Measurements from ENCODE around the gene MYO1D.

MYO1D gene

DNA sequence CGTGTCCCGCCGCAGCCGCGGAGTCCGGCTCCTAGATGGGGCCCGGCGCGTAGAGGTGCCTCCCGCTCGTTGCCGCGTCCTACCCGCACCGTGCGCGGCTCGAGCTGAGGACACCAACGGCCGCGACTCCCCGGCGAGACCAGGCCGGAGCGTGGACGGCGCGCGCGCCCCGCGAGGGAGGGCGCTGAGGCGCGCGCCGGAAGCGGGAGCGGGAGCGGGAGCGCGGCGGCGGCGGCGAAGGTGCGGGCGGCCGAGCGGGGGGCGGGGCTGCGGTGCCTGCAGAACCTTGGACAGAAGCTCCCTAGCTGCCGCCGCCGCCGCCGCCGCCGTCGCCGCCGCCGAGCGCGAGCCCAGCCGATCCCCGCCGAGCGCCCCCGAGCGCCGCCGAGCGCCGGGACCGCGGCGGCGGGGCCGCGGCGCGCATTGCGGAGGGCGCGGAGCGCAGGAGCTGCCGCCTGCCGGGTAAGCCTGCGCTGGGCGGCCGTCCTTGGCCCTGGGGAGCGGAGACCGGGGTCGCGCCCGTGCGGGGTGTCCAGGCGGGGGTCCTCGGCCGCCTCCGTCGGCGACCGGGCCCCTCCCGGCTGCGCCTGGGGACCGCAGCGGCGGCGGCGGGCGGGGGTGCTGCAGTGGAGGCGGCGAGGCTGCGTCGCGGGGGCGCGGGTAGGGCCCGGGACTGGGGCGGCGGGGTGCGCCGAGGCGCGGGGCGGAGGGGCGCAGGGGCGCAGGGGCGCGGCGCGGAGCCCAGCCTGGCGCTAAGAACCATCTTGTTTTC is 390.0 kb downstream of the MYO1D start, which contains the start of gene CDK5R1:
Gene CDK5R1, plus strand, starts transcription at position 293 of the 772 bp plus-strand sequence. CDS start 628 bp downstream, outside the sequence.
- DNase-seq (ENCODE audit: low spot score) = no peak

DNA sequence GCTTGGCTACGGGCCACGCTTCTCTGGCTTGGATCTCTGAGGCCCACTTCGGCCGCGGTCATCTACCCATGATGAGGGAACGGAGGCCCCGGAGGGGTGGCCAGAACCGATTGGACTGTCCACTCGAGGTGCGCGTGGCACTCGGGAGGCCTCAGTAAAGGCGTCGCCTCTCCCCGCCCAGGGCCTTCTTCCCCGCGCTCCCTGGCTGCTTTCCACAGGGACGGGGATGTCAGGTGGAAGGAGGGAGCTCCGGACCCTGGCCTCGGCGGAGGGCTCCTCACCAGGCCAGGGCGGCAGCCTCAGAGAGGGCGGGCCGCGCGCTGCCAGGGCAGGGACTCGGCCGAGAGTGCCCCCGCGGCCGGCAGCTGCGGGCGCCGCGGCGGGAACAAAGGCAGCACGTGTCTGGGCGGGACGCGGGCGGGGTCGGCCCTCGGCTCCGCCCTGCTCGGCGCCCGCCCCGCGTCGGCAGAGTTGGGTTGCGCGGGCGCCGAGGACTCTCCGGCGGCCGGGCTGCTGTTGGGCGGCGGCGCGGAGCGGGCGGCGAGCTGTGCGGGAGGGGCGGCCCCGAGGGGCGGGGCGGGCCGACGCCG is 390.7 kb downstream of the MYO1D start:
- DNase-seq (ENCODE audit: low spot score) = peak; percentile 83

DNA sequence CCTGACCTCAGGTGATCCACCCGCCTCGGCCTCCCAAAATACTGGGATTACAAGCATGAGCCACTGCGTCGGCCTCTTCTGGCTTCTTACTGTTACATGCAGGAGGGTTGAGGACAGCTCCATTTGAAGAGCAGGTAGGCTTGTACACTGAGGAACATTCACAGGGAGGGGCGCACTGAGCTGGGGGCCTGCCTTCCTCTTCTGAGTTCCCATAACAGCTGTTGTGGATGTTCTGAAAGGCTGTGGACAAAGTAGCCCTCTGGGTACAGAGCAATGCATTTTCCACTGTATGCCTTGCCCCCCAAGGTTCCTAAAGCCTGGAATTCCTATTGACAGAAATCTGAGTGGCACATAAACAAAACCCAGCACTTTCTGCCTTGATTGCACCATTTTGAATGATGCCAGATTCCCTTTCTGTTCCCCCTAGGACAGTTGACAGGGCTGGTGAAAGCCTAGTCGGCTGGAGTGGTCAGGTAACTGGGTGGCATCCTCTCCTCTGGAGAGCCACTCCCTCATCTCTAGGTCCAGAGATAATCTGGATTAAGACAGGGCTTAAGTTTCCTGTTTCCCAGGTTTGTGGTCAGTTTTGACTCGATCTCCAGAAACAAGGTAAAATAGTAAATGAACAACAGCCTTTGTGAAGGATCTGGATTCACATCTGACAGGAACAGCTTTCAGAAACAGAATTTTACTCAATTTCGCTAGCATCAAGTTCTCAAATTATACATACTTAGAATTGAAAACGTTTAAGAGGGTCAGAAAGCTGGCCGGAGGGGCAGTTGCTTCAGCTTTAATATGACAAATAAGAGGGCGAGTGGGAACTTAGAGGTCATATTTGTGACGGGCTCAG is 391.4 kb downstream of the MYO1D start:
- DNase-seq (ENCODE audit: low spot score) = no peak

DNA sequence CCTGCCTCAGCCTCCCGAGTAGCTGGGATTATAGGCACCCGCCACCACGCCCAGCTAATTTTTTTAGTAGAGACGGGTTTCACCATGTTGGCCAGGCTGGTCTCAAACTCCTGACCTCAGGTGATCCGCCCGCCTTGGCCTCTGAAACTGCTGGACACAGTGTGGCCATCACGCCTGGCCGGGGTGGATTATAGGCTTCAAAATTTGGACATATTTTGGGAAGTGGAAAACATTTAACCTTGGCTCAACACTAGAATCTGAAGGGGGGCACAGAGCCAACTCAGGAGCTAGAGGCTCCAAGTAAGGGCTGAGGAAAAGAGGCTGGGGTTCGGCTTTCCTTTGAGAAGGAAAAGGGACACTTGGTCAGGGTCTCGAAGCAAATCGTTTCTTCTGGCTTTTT is 392.3 kb downstream of the MYO1D start:
- no peak for DNase-seq (ENCODE audit: low spot score)

DNA sequence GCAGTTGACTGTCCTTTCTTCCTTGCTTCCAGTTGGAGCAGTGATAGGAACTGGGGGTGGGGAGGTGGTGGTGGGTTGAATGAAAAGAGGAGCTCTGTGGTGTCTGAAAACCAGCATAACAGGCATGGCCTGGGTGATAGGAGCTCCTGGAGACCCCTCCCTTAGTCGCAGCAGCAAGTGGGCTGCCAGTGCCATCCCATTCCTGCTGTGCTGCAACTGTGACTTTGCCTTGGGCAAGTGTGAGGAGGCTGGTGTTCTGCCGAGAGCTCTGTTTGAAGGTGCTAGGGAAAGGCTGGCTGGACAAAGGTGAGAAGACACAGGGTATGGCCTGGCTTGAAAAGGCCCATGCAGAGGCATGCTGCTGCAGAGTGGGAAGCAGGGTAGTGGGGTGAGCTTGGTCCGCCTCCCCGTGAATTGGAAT is 392.9 kb downstream of the MYO1D start:
- no peak for DNase-seq (ENCODE audit: low spot score)

DNA sequence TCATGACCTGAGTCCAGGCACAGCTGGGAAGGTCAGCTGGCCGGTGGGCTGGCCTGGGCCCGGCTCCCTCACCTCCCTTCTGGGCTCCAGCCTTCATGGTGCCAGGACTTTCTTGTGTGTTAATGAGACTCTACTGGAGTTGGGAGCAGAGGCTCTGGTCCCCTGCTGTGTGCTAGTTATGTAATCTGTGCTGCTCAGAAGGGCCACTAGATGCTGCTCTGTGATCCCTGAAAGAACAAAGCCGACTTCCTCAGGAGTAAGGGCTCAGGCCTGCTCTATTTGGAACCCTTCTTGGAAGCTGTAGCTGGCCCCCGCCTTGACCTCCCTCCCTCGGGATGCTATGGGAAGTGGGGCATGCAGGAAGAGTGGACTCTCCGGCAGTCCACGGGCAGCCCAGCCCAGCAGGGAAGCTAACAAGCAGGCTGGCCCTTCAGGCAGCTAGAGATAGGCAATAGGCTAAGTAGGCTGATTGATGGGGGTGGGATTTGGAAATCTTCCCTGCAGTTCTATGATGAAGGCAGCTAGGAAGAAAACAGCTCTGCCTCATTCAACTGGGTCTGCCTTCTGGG is 393.4 kb downstream of the MYO1D start:
- peak; percentile 96 for DNase-seq (ENCODE audit: low spot score)

DNA sequence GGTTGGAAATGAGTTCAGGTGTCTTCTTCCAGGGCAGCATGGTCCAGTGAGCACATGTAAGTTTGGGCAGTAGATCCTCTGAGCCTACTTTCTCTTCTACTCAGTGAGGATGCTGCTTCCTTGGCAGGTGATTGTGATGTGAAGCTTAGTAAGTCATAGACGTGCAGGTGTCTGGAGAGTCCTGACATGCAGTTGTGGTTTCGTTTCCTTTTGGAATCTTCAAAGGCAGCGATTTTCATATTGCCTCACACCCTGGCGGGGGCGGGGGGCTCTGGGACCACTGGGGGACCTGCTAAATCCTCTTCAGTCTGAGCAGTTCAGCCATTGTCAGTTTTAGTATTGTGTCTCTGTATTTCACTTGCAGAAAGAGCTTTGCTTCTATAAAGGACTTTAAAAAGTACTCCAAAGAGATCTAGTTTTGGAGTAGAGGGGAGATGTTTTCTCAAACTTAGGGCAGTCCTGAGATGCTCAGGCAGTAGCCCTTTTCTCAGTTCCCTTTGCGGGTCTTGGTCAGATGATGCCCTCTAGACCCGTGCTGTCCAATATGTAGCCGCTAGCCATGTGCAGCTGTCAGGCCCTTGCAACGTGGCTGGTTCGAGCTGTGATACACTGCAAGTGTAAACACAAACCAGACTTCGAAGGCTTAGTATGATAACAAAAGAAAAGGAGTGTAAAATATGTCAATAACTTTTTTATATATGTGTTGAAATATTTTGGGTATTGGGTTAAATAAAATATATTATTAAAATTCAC is 394.2 kb downstream of the MYO1D start:
- DNase-seq (ENCODE audit: low spot score) = no peak

DNA sequence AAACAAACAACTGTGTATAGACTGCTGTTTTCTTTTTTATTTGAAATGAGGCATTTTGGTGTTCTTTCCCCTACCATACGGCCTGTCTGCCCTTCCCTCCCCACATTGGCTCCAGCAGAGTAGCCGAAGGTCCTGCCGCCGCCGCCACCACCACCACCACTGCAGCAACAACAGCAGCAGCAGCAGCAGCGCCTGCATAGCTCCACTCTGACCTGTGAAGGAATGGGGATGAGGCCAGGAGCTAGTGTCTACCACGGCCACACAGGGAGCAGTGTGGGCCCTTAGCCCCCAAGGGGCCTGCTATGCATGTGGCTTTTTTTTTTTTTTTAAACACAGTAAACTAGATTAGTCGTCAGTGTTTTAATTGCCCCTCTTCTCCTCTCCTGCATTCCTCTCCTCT is 395.7 kb downstream of the MYO1D start:
- no peak for DNase-seq (ENCODE audit: low spot score)

DNA sequence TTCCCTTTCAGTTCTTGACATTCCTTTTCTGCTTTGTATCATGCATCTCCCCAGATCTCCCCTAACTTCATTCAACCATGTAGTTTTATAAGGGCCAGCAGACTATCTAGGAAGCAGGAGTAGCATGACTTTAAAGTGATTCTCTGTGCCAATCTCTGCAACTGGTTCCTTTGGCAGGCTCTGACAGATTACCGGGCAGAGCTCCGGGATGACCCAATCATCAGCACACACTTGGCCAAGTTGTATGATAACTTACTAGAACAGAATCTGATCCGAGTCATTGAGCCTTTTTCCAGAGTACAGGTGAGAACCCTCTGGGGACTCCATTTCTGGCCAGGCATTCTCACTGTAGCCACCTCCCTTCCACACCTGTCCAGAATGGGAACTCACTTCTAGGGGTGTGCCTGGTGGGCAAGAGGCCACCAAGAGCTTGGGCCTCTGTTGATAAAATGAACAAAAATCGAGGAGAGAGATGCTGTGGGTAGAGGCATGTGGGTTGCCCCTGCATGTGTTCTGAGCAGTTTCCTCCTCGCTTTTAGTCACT is 397.8 kb downstream of the MYO1D start:
- DNase-seq (ENCODE audit: low spot score) = no peak

DNA sequence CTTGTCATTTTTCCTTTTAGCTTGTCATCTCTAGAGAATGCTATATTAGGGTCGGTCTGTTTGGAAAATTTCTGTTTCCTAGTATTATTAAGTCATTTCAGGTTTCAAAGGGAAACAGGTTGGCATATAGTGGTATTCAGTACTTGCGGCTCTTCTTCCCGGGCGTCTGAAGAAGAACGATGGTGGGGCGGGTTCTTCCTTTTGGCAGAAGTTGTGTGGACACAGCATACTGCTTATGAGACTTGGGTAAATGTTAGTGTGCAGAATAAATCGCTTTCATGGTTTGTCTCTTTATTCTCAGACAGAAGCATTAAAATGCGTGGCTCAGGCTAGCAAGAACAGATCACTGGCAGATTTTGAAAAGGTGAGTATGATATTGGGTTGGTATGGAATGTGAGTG is 399.7 kb downstream of the MYO1D start:
- no peak for DNase-seq (ENCODE audit: low spot score)

DNA sequence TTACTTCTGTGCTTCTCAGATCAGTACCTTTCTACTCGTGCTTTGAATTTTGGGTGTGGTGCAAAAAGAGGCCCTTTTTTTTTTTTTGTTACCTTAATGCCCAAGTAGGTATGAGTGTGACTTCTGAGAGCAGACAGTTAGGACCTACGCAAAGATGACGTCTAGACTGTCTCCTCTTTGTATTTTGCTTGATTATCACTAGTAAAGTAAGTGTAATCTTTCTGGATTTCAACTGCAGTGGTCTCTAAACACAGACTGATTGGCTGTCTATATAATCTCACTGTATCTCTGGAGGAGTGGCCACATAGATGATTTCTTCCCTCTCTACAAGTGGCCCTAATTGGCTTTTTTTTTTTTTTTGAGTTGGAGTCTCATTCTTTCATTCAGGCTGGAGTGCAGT is 401.7 kb downstream of the MYO1D start:
- DNase-seq (ENCODE audit: low spot score) = no peak

DNA sequence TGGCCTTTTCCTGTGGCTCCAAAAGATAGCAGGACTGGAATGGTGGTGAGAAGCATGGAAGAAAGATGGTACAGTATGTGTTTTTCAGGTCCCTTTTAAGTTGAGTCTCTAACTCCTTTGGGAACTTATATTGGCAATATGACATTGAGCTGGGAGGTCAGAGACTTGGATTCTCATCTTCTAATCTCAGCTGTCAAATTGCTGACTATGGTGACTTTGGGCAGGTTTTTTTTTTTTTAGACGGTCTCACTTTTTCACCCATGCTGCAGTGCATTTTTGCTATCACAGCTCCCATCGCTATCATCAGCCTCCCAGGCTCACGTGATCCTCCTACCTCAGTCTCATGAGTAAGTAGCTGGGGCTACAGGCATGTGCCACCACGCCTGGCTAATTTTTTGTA is 405.3 kb downstream of the MYO1D start:
- no peak for DNase-seq (ENCODE audit: low spot score)

DNA sequence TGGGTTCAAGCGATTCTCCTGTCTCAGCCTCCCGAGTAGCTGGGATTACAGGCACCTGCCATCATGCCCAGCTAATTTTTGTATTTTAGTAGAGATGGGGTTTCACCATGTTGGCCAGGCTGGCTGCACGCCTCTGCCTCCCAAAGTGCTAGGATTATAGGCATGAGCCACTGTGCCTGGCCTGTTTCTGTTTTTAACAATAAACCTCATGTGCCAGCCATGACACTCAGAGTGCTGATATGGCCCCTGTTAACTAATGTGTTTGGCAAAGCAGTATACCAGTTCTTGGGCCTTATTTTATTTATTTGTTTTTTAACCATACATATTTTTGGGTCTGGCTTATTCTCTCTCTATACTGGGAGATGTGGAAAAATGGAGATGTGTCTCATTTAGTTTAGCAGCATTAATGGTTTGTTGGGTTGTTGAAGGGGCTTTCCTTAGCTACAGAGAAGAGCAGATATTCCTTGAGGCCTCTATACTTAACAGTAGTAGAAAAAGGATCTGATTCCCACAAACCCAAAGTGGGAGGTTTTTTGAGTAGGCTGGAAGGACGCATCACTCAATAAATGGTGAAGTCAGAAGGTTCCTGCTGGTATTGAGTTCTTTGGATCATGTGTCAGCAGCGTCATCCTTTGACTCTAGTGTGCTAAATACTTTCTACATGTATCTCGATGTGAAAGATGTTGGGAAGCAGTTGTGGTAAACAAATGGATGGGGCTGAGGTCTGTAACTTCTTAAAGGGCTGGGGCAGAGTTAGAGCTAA is 406.3 kb downstream of the MYO1D start:
- no peak for DNase-seq (ENCODE audit: low spot score)

DNA sequence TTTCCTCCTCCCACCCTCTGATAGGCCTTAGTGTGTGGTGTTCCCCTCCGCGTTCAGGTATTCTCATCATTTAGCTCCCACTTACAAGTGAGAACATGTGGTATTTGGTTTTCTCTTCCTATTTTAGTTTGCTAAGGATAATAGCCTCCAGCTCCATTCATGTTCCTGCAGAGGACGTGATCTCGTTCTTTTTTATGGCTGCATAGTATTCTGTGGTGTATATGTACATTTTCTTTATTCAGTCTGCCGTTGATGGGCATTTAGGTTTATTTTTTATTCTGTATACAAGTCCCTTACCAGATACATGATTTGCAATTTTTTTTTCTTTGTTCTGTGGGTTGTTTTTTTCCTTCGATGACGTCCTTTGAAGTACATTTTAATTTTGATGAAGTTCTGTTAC is 409.0 kb downstream of the MYO1D start:
- no peak for DNase-seq (ENCODE audit: low spot score)

DNA sequence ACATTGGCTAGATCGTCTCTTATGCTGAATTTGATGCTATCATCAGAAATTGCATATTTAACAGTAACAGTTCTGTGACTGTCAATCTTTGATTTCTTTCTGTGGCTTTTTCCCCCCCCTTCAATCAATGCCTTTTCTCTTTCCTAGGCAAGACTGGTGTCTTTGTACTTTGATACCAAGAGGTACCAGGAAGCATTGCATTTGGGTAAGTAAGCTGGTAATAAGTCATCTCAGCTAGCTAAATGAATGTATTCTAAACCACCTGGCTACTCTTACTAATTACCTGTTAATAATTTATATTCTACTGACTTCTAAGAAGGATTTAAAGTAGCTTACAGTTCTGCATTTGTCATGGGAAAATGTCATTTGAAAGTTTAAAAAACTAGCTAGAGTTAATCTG is 412.6 kb downstream of the MYO1D start:
- peak; percentile 76 for DNase-seq (ENCODE audit: low spot score)

DNA sequence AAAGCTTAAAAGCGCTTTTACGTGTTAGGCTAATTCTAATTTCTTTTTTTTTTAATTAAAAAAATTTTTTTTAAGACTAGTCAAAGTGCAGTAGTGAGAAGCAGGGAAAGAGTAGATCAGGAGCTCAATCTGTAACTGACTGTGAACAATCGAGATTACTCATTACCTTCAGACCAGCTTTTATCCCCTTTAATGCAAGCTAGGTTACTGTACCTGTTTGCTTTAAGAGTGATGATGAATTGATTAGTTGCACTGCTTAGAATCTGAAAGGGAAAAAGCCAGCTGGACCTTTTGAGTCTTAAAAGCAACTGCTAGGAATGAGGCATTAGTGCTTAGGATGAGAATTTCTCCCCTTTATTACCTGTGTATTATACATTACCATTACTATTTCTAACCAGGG is 413.6 kb downstream of the MYO1D start:
- DNase-seq (ENCODE audit: low spot score) = no peak

DNA sequence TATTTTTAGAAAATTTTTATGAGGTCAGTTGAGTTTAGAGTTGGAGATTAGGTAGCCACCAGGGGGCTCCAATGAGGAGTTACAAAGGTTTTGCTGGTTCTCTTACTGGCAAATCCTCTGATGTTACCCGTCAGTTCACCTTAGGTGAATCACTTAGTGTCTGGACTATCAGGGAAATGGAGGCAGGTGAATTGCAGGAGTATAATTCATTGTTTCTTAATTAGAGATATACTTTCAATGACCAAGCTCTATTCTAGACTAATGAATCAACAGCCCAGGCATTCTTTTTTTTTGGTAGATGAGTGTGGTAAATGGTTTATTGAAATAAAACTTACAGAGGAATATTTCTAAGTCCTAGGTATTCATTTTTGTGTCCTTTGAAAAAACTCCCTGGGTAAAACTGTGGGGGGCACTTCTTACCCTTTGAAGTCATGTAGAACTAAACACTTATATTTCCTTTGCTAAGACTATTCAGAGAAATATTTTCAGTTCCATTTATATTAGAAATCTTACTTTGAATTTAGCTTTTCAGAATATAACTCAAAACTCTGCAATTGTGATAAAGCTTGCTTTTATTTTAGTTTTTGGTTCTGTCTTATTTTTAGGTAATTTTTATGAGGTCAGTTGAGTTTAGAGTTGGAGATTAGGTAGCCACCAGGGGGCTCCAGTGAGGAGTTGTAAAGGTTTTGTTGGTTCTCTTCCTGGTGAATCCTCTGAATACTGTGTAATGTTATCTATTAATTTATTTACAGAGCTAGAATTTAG is 414.9 kb downstream of the MYO1D start:
- DNase-seq (ENCODE audit: low spot score) = peak; percentile 51

DNA sequence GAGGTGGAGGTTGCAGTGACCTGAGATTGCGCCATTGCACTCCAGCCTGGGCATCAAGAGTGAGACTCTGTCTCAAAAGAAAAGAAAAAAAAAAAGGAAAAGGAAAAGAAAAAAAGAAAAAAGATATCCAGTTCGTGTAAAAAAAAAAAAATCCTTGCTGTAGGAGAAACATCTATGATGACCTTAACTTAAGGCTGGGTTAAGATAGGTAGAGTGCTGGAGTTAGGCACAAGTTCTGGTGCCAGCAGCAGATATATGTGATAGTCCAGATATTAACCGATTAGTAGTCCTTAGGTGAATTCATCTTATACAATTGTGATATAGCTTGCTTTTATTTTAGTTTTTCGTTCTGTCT is 415.4 kb downstream of the MYO1D start:
- DNase-seq (ENCODE audit: low spot score) = no peak

DNA sequence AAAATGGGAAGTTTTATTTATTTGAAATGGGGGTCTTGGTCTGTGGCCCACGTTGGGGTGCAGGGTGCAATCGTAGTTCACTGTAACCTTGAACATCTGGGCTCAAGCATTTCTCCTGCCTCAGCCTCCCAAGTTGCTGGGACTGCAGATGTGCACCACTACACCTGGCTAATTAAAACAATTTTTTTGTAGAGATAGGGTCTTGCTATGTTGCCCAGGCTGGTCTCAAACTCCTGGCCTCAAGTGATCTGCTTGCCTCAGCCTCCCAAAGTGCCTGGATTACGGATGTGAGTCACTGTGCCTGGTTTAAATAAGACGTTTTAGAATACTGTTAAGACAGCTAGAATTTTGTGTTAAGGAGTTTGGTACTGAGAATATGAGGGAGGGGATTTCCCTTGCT is 416.9 kb downstream of the MYO1D start:
- DNase-seq (ENCODE audit: low spot score) = no peak

DNA sequence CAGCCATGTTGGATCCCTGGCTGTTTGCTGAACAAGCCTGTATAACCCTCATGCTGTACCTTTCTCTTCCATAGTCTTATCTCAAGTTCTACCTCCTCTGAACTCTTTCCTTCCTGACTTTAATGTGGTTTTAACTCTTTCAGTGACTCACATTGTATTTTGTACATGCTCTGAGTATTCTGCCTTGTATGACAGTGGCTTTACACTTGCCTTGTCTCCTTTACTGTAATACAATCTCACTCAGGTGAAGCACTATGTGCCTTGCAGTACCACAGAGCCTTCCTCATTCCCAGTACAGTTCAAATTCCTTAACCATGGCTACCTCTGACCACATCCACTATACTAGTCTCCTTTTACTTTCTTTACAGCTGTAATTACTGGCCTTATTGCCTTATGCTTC is 418.6 kb downstream of the MYO1D start:
- no peak for DNase-seq (ENCODE audit: low spot score)
